ENCODE measurements around the gene MESD.
"Not testable (repeated sequence)": the region's sequence is repeated elsewhere in the genome, so short reads cannot be mapped to it uniquely, and the experiment has no call there.

MESD gene

GRCh38 chr15:80958818-80959495 lies 30.7 kb downstream of the MESD start:
- H4K20me1 ChIP-seq (ENCODE audit: insufficient read depth, low read length): peaks cover 4% of the 10 kb centered on the region; the same call in 1 of the 2 replicates
- H3K27me3 ChIP-seq (ENCODE audit: low read depth, low read length): no peaks in the 10 kb centered on the region
- H3K9me3 ChIP-seq (ENCODE audit: insufficient read depth, low read length): no peaks in the 10 kb centered on the region
- no peak overlapping the region for H3K27ac ChIP-seq (ENCODE audit: low read length)
- no peak overlapping the region for H3K4me3 ChIP-seq (ENCODE audit: low read length)
- no peak overlapping the region for H3K4me2 ChIP-seq (ENCODE audit: low read length)
- H3K9ac ChIP-seq (ENCODE audit: low read length): no peak overlapping the region
- TF ChIP-seq EZH2phosphoT487 (IDR thresholded peaks at IDR 0.05; ENCODE audit: low read depth) (no peak), CTCF (IDR thresholded peaks at IDR 0.05; ENCODE audit: low read depth, low read length) (no peak)
- H2AFZ ChIP-seq (ENCODE audit: low read depth, low read length): no peak overlapping the region
- no peaks in the 10 kb centered on the region for H3K79me2 ChIP-seq (ENCODE audit: low read length)
- H3K36me3 ChIP-seq (replicated peaks; ENCODE audit: low read depth, low read length): peaks cover 29% of the 10 kb centered on the region
- H3K4me1 ChIP-seq (ENCODE audit: low read length): peaks cover 2% of the 10 kb centered on the region; the same call in 1 of the 2 replicates

GRCh38 chr15:80957976-80958375 lies 31.6 kb downstream of the MESD start:
- Histone ChIP-seq H3K4me2 (ENCODE audit: low read length) (no peak overlapping the region), H3K27ac (ENCODE audit: low read length) (no peak overlapping the region), H2AFZ (ENCODE audit: low read depth, low read length) (no peak overlapping the region), H3K4me1 (ENCODE audit: low read length) (peaks cover 2% of the 10 kb centered on the region; the same call in 1 of the 2 replicates), H4K20me1 (ENCODE audit: insufficient read depth, low read length) (peaks cover 4% of the 10 kb centered on the region; the same call in 1 of the 2 replicates), H3K36me3 (replicated peaks; ENCODE audit: low read depth, low read length) (peaks cover 29% of the 10 kb centered on the region), H3K27me3 (ENCODE audit: low read depth, low read length) (no peaks in the 10 kb centered on the region), H3K4me3 (ENCODE audit: low read length) (no peak overlapping the region), H3K79me2 (ENCODE audit: low read length) (no peaks in the 10 kb centered on the region), H3K9me3 (ENCODE audit: insufficient read depth, low read length) (no peaks in the 10 kb centered on the region), H3K9ac (ENCODE audit: low read length) (no peak overlapping the region)
- TF ChIP-seq EZH2phosphoT487 (IDR thresholded peaks at IDR 0.05; ENCODE audit: low read depth): no peak
- no peak for TF ChIP-seq CTCF (IDR thresholded peaks at IDR 0.05; ENCODE audit: low read depth, low read length)

GRCh38 chr15:80957556-80957955 lies 32.1 kb downstream of the MESD start:
- no peak overlapping the region for H3K4me2 ChIP-seq (ENCODE audit: low read length)
- no peak overlapping the region for H3K27ac ChIP-seq (ENCODE audit: low read length)
- H3K27me3 ChIP-seq (ENCODE audit: low read depth, low read length): no peaks in the 10 kb centered on the region
- H3K4me3 ChIP-seq (ENCODE audit: low read length): no peak overlapping the region
- peaks cover 31% of the 10 kb centered on the region for H3K36me3 ChIP-seq (replicated peaks; ENCODE audit: low read depth, low read length)
- no peak overlapping the region for H3K9ac ChIP-seq (ENCODE audit: low read length)
- H3K4me1 ChIP-seq (ENCODE audit: low read length): peaks cover 2% of the 10 kb centered on the region; the same call in 1 of the 2 replicates
- H4K20me1 ChIP-seq (ENCODE audit: insufficient read depth, low read length): peaks cover 4% of the 10 kb centered on the region; the same call in 1 of the 2 replicates
- TF ChIP-seq EZH2phosphoT487 (IDR thresholded peaks at IDR 0.05; ENCODE audit: low read depth) (no peak), CTCF (IDR thresholded peaks at IDR 0.05; ENCODE audit: low read depth, low read length) (no peak)
- no peak overlapping the region for H2AFZ ChIP-seq (ENCODE audit: low read depth, low read length)
- H3K9me3 ChIP-seq (ENCODE audit: insufficient read depth, low read length): no peaks in the 10 kb centered on the region
- H3K79me2 ChIP-seq (ENCODE audit: low read length): no peaks in the 10 kb centered on the region

GRCh38 chr15:80955571-80956452 lies 33.8 kb downstream of the MESD start:
- H3K36me3 ChIP-seq (replicated peaks; ENCODE audit: low read depth, low read length): peaks cover 38% of the 10 kb centered on the region
- H4K20me1 ChIP-seq (ENCODE audit: insufficient read depth, low read length); H3K9me3 ChIP-seq (ENCODE audit: insufficient read depth, low read length); H3K4me1 ChIP-seq (ENCODE audit: low read length); H3K27ac ChIP-seq (ENCODE audit: low read length); H3K9ac ChIP-seq (ENCODE audit: low read length); H3K79me2 ChIP-seq (ENCODE audit: low read length); H3K27me3 ChIP-seq (ENCODE audit: low read depth, low read length); H2AFZ ChIP-seq (ENCODE audit: low read depth, low read length); H3K4me2 ChIP-seq (ENCODE audit: low read length); H3K4me3 ChIP-seq (ENCODE audit: low read length): not testable (repeated sequence)
